Measurements from ENCODE around the gene PSMD7. TPM values are rescaled to one million over a fixed set of nuclear protein-coding genes. Genes with fewer than 3 reads are reported as not detected.
"Not testable (repeated sequence)": the region's sequence is repeated elsewhere in the genome, so short reads cannot be mapped to it uniquely, and the experiment has no call there.

PSMD7 gene
- total RNA-seq, 1 donor from 2014 or later = 78.3 TPM

DNA sequence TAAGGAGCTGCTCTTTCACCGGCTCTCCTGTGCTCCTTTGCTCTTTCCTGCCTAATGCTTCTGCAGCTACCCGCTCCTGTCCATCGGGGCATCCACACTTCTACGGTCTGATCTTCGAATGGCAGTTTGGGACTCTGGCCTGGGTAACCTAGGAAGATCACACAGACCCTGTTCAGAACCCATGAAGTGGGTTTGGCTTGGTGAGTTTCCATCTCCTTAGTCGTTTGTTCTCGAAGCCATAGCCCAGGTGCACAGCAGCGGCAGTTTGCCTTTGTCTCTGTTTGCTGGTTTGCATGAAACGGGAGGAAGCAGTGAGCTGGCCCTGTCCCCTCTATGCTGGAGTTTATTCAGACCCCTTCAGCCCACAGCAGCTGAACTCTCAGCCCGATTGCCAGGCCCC, 29.0 kb downstream of the PSMD7 start:
- Mint-ChIP-seq H3K36me3 (peaks cover 22% of the 10 kb centered on the region), H3K27ac (no peak overlapping the region), H3K27me3 (ENCODE audit: low read depth) (no peaks in the 10 kb centered on the region), H3K4me1 (no peaks in the 10 kb centered on the region), H3K4me3 (no peak overlapping the region), H3K9me3 (no peaks in the 10 kb centered on the region)
- no peak for DNase-seq (ENCODE audit: low spot score in 2 of 2, unreplicated experiment in 2 of 2)
- TF ChIP-seq, protein P1, sequence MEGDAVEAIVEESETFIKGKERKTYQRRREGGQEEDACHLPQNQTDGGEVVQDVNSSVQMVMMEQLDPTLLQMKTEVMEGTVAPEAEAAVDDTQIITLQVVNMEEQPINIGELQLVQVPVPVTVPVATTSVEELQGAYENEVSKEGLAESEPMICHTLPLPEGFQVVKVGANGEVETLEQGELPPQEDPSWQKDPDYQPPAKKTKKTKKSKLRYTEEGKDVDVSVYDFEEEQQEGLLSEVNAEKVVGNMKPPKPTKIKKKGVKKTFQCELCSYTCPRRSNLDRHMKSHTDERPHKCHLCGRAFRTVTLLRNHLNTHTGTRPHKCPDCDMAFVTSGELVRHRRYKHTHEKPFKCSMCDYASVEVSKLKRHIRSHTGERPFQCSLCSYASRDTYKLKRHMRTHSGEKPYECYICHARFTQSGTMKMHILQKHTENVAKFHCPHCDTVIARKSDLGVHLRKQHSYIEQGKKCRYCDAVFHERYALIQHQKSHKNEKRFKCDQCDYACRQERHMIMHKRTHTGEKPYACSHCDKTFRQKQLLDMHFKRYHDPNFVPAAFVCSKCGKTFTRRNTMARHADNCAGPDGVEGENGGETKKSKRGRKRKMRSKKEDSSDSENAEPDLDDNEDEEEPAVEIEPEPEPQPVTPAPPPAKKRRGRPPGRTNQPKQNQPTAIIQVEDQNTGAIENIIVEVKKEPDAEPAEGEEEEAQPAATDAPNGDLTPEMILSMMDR (IDR thresholded peaks at IDR 0.05; ENCODE audit: unreplicated experiment) = no peak

DNA sequence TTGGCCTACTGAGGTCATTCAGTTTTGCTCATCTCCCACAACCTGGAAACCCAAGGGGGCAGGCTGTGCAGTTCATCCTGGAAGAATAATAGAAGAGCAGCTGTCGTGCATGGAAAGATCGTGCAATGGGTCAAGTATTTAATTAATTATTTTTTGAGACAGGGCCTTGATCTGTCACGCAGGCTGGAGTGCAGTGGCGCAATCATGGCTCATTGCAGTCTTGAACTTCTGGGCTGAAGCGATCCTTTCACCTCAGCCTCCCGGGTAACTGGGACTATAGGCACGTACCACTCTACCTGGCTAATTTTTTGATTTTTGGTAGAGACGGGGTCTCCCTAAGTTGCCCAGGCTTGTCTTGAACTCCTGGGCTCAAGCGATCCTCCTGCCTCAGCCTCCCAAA, 31.7 kb downstream of the PSMD7 start:
- not testable (repeated sequence) for DNase-seq (ENCODE audit: low spot score in 2 of 2, unreplicated experiment in 2 of 2); H3K4me3 Mint-ChIP-seq; H3K27me3 Mint-ChIP-seq (ENCODE audit: low read depth); H3K9me3 Mint-ChIP-seq; H3K27ac Mint-ChIP-seq; H3K4me1 Mint-ChIP-seq
- peaks cover 34% of the 10 kb centered on the region for H3K36me3 Mint-ChIP-seq

DNA sequence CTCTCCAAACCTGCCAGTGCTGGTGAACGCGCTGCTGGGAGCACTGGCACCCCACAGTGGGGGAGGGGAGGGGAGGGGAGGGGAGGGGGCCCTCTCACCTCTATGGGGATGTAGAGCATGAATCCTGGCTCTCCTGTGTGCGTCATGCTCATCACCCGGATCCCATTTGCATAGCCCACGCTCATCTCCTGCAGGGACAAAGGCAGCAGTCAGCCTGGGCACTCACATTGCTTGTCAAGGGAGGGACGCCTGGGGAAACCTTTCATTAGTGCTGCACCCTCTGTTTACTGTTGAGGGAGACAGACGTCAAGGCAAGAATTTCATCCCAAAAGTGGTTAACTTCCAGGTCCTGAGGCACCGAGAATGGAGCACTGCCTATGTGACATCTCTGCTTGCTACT, 35.9 kb downstream of the PSMD7 start:
- H3K4me1 Mint-ChIP-seq; H3K27ac Mint-ChIP-seq; H3K4me3 Mint-ChIP-seq; H3K9me3 Mint-ChIP-seq; DNase-seq (ENCODE audit: low spot score in 2 of 2, unreplicated experiment in 2 of 2); H3K27me3 Mint-ChIP-seq (ENCODE audit: low read depth): not testable (repeated sequence)
- H3K36me3 Mint-ChIP-seq = peaks cover 29% of the 10 kb centered on the region

DNA sequence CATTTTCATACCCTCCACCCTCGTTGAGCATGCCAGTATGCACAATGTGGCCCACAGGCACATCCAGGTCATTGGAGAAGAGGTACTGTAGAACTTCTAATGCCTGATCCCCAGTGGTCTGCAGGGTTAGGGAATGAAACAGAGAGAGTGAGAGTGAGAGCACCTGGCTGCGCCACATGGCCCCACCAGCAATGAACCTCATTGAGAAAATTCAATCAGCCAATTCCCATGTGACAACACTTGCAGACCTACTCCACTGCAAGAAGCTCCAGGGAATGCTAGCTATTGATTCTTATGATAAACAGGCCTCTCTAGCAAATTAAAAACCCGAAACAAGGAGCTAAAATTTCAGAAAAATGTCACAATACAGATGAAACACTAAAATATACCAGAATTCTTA, 40.9 kb downstream of the PSMD7 start:
- not testable (repeated sequence) for H3K27me3 Mint-ChIP-seq (ENCODE audit: low read depth); H3K9me3 Mint-ChIP-seq; DNase-seq (ENCODE audit: low spot score in 2 of 2, unreplicated experiment in 2 of 2); H3K4me3 Mint-ChIP-seq; H3K4me1 Mint-ChIP-seq; H3K27ac Mint-ChIP-seq
- H3K36me3 Mint-ChIP-seq = peaks cover 17% of the 10 kb centered on the region

DNA sequence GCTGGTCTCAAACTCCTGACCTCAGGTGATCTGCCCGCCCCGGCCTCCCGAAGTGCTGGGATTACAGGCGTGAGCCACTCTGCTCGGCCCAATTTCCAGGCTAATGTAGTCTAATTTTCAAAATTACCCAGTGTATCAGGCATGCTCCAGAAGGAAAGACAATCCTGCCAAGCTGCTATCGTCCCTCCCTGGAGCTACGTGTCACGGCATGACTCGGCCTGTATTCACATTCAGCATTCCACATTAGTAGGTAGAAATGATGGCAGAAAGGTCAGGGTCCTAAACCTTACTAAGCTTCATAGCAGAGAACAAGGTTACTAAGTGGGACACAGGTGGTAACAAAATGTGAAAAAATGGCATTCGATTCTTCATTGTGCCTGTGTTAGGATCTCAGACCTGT, 42.6 kb downstream of the PSMD7 start:
- H3K9me3 Mint-ChIP-seq = not testable (repeated sequence)
- peaks cover 17% of the 10 kb centered on the region for H3K36me3 Mint-ChIP-seq

DNA sequence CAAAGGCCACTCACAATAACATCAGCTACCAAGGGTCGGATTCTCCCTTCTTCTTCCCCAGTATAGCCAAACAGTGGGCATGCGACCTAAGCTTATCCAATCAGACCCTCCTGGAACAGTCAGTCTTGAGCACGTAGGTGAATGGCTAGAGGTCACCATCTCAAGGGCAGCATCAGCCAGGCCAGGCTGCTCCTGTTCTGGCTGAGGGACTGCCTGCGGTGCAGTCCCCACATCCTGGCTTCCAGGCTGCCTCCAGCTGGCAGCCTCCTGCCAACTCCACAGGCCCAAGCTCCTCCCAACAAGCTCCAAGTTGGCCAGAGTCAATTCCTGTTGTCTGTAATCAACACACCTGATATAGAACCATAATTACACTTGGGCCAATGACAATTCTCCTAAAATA, 56.4 kb downstream of the PSMD7 start:
- not testable (repeated sequence) for H3K27ac Mint-ChIP-seq; H3K9me3 Mint-ChIP-seq; H3K27me3 Mint-ChIP-seq (ENCODE audit: low read depth); H3K4me1 Mint-ChIP-seq; H3K4me3 Mint-ChIP-seq; DNase-seq (ENCODE audit: low spot score in 2 of 2, unreplicated experiment in 2 of 2)
- peaks cover 10% of the 10 kb centered on the region for H3K36me3 Mint-ChIP-seq

More for the DNA sequence above, 42.6 kb downstream of the PSMD7 start:
- not testable (repeated sequence) for DNase-seq (ENCODE audit: low spot score in 2 of 2, unreplicated experiment in 2 of 2); H3K4me1 Mint-ChIP-seq; H3K27me3 Mint-ChIP-seq (ENCODE audit: low read depth); H3K4me3 Mint-ChIP-seq; H3K27ac Mint-ChIP-seq

Other genes starting within 250 kb of the PSMD7 start
- gene NPIPB15, start 79.5 kb downstream of the PSMD7 start, total RNA-seq = 7.2 to 8.7 TPM (median 8.7 TPM) in 3 replicates
- 0.29 to 1.1 TPM (median 0.89 TPM) in 3 replicates for gene CLEC18B, start 124.7 kb downstream of the PSMD7 start, total RNA-seq

Data from mesothelial cell of epicardium (in vitro differentiated cells).